WTC11 (cell line): ENCODE data around the gene MEIKIN.
A peak's percentile ranks its signal among the peaks of the same experiment; 100 is the strongest.

ENCODE experiments used
- CTCF ChIP-seq: fragments of 200-600 bp; IDR thresholded peaks from 2 replicates; pipeline ENCODE4 v1.8.0; 2022; ENCODE audit warnings: antibody characterized with exemption
- OVOL2 ChIP-seq: fragments of 250-450 bp; sonication (Bioruptor Pico); IDR thresholded peaks from 2 replicates; pipeline ENCODE4 v1.9.0; 2021; ENCODE audit warnings: mild to moderate bottlenecking, borderline replicate concordance
- USF1 ChIP-seq: sonication (generic); formaldehyde crosslinking; IDR thresholded peaks from 2 replicates; pipeline ENCODE4 v1.8.0; 2022; ENCODE audit warnings: mild to moderate bottlenecking, missing genetic modification reagents

- TF ChIP-seq OVOL2 (no peak), CTCF (no peak), USF1 (peak; percentile 99)
Measured at GRCh38 chr5:131796793-131797693, 148.4 kb downstream of the MEIKIN start, which contains the start of gene FNIP1.
